GM18520 (cell line): ENCODE data around the gene AGPAT4.

ENCODE experiments used
- ATAC-seq: cut with Tn5 transposase; IDR thresholded peaks from one replicate; pipeline ENCODE4 v1.9.1; 2021; ENCODE audit not compliant: unreplicated experiment

AGPAT4 gene

DNA sequence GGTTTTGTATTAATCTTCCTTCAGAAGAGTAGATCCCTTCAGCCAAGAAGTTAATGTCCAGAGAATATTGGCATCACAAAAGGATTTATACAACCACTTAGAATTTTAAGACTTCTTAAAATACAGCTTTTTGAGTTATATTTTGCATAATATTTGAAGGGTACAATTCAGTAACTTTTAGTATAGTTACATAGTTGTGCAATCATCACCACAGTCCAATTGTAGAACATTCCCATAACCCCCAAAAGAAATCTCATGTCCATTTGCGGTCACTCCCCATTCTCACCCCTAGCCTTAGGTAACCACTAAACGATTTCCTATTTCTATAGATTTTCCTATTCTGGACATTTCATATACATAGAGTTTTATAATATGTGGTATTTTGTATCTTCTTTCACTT lies 155.9 kb downstream of the AGPAT4 start:
- no peak for ATAC-seq

DNA sequence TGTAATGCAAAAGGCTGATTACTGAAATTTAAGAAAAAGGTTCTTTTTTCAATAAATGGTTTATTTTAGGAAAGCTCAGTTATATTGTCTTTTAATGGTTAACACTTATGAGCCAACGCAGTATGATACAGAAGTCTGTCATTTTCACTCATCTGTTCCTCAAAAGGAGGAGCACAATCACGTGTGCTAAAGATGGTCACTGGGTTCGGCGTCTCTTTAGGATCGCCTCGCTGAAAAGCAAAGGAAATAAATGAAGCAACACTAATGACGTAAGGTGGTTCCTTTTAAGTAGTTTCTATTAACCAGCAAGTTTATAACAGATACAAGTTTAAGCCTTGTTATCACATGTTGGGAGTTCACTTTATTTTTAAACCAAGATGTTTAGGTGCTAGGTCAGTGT lies 156.6 kb downstream of the AGPAT4 start:
- no peak for ATAC-seq

DNA sequence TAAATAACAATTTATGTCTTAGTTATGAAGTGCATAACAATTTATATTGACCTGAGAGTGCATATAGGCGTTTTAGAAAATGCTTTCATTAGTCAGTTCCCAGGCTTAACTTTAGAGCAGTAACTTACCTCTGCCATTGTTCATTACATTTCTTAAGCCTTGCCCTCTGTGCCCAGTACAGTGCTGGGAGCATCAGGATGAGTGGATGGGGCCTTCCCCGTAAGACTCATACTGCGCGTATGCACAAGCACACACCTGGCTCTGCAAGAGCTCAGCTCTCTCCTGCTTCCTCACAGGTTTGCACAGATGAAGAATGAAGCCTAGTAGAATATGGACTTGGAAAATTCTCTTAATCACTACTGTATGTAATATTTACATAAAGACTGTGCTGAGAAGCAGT lies 157.3 kb downstream of the AGPAT4 start:
- no peak for ATAC-seq

DNA sequence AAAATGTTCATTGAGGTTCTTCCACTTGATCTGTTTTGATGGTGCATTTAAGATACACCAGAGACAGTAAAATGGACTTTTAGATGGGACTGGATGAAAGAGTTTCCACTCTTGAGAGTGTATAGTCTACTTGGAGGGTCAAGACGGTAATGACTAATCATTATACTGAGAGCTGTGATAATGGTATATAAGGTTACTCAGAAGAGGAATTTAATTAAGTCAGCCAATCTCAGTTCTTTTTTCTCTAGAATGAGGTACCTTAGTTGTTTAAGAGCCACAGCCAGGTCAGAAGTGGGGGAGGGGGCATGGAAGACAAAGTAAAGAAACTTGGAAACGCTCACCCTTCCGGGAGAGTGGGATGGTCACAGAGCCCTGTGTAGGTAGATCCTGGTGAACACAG lies 158.4 kb downstream of the AGPAT4 start:
- no peak for ATAC-seq

DNA sequence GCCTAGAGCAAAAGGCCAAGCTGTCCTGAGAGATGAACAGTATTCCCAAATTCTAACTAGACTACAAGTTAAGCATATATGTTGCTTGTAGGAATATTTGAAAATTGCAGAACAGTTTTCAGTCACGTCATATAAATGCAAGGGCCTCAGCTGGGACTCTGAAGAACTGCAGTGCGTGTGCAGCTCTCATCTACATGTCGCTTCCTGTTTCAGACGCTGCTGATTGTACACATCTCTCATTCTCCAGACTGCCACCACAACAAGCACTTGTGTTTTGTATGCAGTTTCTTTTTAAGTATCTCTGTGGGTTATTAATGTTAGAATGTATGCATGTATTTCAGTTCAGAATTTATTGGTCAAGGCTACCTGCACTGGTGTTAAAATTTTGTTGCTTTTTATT lies 162.6 kb downstream of the AGPAT4 start:
- no peak for ATAC-seq

DNA sequence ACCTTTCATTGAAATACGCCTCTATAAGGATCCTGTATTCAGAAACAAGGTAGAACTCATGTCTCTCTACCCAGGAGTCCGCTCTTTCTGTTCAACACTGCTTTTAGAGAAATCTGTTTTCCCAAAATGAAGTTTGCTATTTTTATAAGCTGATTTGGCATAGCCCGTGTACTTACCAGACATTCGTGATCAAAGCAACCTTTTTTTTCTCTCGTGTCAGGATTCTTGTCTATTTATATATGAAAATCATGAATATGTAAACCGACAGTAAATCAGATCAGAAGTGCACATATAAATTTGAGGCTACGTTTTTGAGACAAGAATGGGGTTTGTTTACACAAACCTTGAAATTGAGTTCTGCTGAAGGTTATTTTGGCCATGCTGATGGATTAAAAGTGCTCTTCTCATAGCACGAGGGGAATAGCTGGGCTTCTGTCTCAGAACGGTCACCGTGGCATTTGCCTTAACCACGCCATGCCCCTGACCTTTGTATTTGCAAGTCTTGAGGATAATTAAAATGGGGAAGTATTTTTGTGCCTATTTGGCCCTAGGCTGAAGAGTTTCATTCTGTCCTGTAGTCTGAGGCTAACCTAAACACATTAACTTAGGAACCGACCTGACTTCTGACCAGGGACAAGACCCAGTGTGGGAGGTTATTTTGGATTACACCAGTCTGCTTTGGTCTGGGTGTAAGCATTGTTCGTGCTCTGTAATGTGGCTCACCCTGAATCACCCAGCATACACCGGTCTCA lies 163.7 kb downstream of the AGPAT4 start:
- ATAC-seq, result no peak

GRCh38 chr6:161109366-161109765 lies 164.5 kb downstream of the AGPAT4 start:
- no peak for ATAC-seq

- ATAC-seq, result no peak
Observed at GRCh38 chr6:161108916-161109315, 164.9 kb downstream of the AGPAT4 start.

DNA sequence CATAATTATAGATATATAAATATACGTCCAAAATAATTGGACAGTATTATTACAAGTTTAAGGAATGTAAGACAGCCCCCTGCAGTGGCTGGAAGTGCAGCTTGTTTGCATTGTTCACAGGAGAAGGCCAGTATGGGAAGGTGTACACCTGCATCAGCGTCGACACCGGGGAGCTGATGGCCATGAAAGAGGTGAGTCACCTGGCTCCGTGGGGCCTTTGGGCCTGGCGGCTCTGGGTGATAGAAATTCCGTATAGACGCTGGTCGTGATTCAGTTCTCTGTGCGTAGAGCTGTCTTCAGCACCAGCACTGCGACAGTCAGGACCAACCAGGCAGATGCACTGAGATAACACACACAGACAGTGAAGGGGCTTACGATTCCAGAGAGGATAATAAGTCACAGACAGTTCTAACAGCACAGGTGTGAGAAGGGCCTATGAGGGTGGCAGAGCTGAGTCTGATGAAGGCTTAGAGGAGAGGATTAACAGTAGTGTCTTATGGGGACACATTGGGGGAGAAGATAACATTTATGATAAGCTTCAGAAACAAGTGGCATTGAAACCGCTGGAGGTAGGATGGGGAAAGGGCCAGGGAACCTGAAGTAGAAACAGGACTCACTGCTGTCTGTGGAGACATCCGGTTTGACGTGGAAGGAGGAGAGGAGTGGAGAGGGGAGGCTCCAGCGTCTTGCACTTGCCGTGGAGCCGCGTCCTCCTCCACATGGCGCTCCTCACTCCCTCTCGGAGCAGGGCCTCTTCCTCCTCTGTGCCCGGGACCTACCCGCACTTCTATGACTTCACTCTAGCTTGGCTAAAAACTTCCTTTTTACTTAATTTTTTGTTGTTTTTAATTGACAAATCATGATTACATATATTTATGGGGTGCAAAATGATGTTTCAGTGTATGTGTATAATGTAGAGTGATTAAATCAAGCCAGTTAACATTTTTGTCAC lies 165.8 kb downstream of the AGPAT4 start:
- ATAC-seq, result no peak

DNA sequence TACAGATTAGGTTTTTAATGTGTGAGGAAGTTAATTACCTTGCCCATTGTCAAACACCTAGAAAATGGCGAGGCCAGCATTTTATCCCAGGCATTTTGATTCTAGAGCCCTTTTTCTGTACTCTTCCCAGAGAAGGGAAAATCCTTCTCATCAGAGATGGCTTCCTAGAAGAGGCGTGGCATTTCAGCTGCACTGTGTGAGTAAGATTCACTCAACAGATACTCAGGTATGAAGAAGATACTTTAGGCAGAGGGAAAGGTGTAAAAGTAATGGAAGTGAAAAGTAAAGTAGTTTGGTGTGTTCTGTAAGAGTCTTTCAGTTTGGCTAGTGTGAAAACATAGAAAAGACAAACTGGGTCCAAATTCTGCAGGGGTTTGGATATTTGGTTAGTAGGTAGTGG lies 168.5 kb downstream of the AGPAT4 start:
- no peak for ATAC-seq

DNA sequence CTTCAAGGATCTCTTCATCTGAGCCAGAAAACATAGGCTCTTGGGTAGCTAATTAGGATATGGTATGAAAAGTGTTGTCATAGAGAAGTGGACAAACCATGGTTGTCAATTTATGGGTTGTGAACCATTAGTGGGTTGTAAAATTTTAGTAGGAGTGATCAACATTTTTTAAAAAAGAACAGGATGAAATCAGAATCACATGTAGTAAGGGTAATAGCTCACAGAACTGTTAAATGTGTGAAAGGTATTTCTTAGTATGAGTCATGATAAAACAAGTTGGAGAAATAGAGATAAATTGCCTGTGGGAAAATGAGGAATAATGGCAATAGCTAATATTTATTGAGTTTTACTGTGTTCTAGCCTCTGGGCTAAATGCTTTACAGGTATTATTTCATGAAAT lies 168.9 kb downstream of the AGPAT4 start:
- ATAC-seq, result no peak

- no peak for ATAC-seq
Observed at GRCh38 chr6:161103475-161103874, 170.4 kb downstream of the AGPAT4 start.

DNA sequence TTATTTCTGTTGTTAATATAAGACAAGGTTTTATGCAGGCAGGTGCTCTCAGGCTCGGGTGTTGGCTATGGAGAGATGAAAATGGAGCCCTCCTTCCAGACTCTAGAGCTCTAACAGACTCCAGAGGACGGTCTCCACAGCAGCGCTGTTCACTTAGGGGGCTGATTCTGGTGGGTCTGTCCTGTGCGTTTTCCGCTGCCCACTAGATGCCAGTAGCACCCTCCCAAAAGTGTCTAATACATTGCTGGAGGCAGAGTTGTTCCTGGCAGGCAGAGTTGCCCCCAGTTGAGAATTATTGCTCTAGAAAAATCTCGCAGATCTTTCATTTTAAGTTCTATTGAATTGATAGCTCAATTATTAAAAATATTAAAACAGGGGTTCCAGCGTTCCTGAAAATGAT lies 172.3 kb downstream of the AGPAT4 start:
- ATAC-seq, result no peak

- ATAC-seq, result no peak
Observed at GRCh38 chr6:161100072-161100471, 173.8 kb downstream of the AGPAT4 start.

- ATAC-seq, result no peak
Observed at GRCh38 chr6:161095916-161096315, 177.9 kb downstream of the AGPAT4 start.

DNA sequence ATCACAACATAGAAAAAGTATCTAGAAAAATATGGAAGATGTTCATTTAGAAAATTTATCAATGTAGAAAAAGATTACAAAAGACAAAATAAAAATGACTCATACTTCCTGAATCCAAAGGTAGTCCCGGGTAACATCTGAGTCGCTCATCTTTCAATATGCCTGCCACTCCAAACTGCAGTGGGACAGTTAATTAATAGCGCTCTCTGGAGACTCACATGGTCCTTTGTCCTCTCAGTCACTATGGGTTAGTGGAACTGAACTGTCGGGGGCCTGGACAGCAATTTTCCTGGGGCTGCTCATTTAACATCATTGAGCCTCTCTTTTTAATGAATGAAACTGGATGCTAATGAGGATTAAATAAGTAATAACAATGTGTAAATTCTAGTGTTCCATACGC lies 178.9 kb downstream of the AGPAT4 start:
- ATAC-seq, result no peak

GRCh38 chr6:161091972-161092701 lies 181.7 kb downstream of the AGPAT4 start:
- ATAC-seq, result no peak

DNA sequence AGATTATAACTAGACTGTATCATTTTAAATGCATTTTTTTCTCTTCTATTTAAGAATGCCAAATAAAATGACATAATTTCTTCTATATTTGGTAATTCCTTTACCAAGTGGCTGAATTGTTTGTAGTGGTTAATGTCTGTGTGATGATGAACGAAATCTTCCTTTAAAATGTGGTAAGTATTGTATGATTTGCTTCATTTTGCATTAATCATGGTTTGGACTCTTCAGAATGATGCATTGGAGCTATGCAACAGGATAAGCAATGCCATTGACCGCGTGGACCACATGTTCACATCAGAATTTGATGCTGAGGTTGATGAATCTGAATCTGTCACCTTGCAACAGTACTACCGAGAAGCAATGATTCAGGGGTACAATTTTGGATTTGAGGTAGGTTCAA lies 182.7 kb downstream of the AGPAT4 start:
- no peak for ATAC-seq

DNA sequence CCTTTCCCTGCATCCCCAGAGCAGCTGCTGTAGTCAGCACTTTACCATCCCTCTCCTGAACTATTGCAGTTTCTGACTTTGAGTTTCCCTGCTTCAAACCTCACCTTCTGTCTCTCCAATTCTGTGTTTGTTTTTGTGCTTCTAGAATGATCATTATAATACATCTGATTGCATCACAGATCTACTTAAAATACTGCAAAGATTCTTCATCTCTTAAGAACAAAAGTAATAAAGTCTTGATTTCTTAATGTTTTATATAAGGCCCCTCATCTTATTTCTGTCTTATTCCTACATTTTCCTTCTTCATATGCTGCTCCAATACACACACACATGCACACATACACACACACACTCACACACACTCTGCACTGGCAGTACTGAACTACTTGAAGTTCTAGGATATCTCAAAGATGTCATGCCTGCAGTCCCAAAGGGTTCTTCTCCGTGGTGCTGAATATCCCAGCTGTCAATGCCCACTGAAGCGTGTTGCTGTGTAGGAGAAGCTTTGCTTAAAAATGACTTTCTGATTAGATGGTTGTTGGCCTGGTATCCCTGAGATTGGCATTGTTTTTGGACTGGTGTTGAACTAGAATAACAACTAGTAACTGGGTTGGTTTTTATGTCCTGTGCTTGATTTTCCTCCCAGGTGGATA lies 185.1 kb downstream of the AGPAT4 start:
- no peak for ATAC-seq

DNA sequence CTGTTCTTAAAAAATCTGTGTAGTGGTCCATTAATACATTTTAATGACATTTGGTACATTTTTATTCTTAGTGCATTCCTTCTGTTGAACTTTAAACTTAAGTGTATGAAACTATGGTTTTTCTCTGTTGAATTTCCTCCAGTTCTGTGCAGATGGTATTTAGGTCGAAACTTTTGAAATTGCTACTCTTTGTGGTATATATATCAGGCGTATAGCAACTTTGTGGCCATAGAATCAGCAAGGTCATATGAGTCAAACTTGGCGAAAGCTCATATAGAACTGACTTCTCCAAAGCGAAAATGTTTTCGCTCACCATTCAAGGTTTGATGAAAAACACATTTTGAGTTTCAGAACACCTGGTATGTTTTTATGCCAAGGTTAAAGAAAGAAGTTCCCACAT lies 188.6 kb downstream of the AGPAT4 start:
- ATAC-seq, result no peak

DNA sequence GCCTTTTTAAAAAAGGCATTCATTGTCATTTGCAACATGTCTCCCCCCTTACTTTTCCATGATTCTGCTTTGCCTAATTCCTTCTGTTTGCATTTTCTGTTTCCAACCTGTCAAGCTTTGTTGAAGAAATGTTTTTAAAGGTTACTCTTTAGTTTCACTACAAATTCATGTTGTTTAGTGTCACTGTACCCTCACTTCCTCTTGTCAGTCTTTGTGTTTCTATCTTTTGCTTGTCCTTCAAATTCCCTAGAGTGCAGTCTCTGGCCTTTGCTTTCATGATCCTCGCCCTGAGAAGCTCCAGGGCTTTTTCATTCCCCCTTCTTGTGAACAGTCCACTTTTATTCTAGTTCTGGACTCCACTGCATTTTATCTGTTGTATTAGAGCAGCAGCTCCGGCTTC lies 191.6 kb downstream of the AGPAT4 start:
- no peak for ATAC-seq
